Sigmoid colon (tissue), 4 donors: ENCODE results near the gene CUTC.

Experiments
- CTCF ChIP-seq, 4 experiments: fragments of 450-650 bp in 3 of 4; fragments of 200-600 bp in 1 of 4; IDR thresholded peaks; one replicate each; pipeline ENCODE4 v1.5.1; 2016 to 2019; ENCODE audit warnings: antibody characterized with exemption in 4 of 4, mild to moderate bottlenecking in 3 of 4, moderate library complexity in 2 of 4
- EP300 ChIP-seq, 4 donors: sonication (generic); formaldehyde crosslinking; IDR thresholded peaks; one replicate each; pipeline ENCODE4 v1.6.1; 2017; ENCODE audit warnings: antibody characterized with exemption in 4 of 4
- POLR2A ChIP-seq, 2 donors: fragments of 450-650 bp; IDR thresholded peaks; one replicate each; pipeline ENCODE4 v1.6.1; 2016; ENCODE audit warnings: antibody characterized with exemption in 2 of 2, mild to moderate bottlenecking in 2 of 2, moderate library complexity in 2 of 2
- POLR2AphosphoS5 ChIP-seq, 4 donors: sonication (generic); formaldehyde crosslinking; IDR thresholded peaks; one replicate each; pipeline ENCODE4 v1.6.1; 2017; ENCODE audit warnings: antibody characterized with exemption in 4 of 4

- no peak for TF ChIP-seq CTCF (IDR thresholded peaks at IDR 0.05)
- no peak for TF ChIP-seq POLR2A (IDR thresholded peaks at IDR 0.05)
- no peak for TF ChIP-seq POLR2AphosphoS5 (IDR thresholded peaks at IDR 0.05)
- no peak for TF ChIP-seq EP300 (IDR thresholded peaks at IDR 0.05)
Measured at GRCh38 chr10:99798031-99798430, 66.0 kb downstream of the CUTC start.
